Spleen (tissue), 7 donors: ENCODE measurements around the gene PYGB.

Experiments
- POLR2A ChIP-seq, 3 donors: fragments of 450-650 bp; IDR thresholded peaks; one replicate each; pipeline ENCODE4 v1.5.1; 2017; ENCODE audit warnings: antibody characterized with exemption in 3 of 3, mild to moderate bottlenecking in 1 of 3
- POLR2AphosphoS5 ChIP-seq, 3 donors: sonication (generic); formaldehyde crosslinking; IDR thresholded peaks; one replicate each; pipeline ENCODE4 v1.5.1; 2017; ENCODE audit warnings: antibody characterized with exemption in 3 of 3
- TF ChIP-seq, protein P1 (sequence below), 11 experiments: fragments of 200-600 bp in 7 of 11; fragments of 450-650 bp in 4 of 11; sonication (generic) in 4 of 11; IDR thresholded peaks in 8 of 11; conservative IDR thresholded peaks in 3 of 11; 1 replicate in 7 of 11; 2 replicates in 4 of 11; pipeline versions ENCODE4 v1.4.0 to v1.8.0; 2016 to 2021; ENCODE audit warnings: antibody characterized with exemption in 11 of 11, inconsistent platforms in 4 of 11, mild to moderate bottlenecking in 1 of 11
- donor health status: DM: no; HTN: no; CAD: no; lungs with moderate emphysema.
- donor health status: DM: no; HTN: no; CAD: no.
- donor health status: DM: no; HTN: no; CAD: no.

DNA sequence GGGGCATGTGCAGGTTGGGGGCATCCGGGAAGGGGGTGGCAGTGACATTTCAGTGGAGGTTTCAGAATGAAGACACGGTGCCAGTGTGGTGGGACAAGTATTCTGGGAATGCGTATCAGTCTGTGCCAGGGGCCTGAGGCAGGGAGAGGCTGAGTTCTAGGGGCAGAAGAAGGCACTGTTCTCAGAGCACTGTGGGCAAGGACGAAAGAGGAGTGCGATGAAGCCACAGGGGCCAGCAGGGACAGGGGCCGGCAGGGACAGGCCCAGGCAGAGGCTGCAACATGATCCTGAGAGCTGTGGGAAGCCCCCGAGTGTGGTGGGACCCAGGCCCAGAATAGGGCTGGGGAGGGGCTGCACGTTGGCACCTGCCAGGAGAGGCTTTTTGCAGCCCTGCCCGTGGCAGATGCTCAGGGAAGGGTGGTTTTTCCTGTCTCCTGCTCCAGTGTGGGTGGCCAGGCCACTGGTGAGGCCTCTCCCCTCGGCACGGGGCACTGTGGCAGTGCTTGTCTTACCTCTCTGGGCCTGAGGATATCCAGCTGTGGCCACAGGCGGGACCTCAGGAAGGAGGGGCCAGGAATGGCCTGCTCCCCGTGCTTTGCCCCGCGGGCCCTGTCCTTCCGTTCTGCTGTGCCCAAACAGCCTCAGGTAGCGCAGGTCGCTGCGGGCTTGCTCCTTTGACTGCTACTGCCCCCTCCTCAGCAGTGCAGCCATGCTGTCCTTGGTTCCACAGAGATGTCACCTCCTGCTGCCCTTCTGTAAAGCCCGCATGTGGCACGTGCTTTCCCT lies 42.4 kb upstream of the PYGB start:
- TF ChIP-seq, protein P1, sequence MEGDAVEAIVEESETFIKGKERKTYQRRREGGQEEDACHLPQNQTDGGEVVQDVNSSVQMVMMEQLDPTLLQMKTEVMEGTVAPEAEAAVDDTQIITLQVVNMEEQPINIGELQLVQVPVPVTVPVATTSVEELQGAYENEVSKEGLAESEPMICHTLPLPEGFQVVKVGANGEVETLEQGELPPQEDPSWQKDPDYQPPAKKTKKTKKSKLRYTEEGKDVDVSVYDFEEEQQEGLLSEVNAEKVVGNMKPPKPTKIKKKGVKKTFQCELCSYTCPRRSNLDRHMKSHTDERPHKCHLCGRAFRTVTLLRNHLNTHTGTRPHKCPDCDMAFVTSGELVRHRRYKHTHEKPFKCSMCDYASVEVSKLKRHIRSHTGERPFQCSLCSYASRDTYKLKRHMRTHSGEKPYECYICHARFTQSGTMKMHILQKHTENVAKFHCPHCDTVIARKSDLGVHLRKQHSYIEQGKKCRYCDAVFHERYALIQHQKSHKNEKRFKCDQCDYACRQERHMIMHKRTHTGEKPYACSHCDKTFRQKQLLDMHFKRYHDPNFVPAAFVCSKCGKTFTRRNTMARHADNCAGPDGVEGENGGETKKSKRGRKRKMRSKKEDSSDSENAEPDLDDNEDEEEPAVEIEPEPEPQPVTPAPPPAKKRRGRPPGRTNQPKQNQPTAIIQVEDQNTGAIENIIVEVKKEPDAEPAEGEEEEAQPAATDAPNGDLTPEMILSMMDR (IDR thresholded peaks at IDR 0.05 in 8 of 11, conservative IDR thresholded peaks at IDR 0.05 in 3 of 11), result no peak
- no peak for TF ChIP-seq POLR2AphosphoS5 (IDR thresholded peaks at IDR 0.05)
- TF ChIP-seq POLR2A (IDR thresholded peaks at IDR 0.05), result no peak
